ENCODE results near the gene INVS. TPM values are rescaled to one million over a fixed set of nuclear protein-coding genes. Genes with fewer than 3 reads are reported as not detected.
"Not testable (repeated sequence)": the region's sequence is repeated elsewhere in the genome, so short reads cannot be mapped to it uniquely, and the experiment has no call there.

Gene INVS
- total and polyA plus RNA-seq, 4 donors, result 11.8 to 33.1 (median 19.2) TPM

- H3K36me3 ChIP-seq (ENCODE audit: control insufficient read depth, insufficient read depth, low read length), result no peaks in the 10 kb centered on the region
- no peaks in the 10 kb centered on the region for H3K9me3 ChIP-seq (ENCODE audit: control insufficient read depth, insufficient read depth, low read length)
- no peaks in the 10 kb centered on the region for H3K27me3 ChIP-seq (ENCODE audit: control insufficient read depth, insufficient read depth, low read length)
- no peaks in the 10 kb centered on the region for H3K4me1 ChIP-seq (ENCODE audit: control insufficient read depth, insufficient read depth, low read length)
- no peak overlapping the region for H3K4me3 ChIP-seq (ENCODE audit: low read depth, low read length)
- WGBS (ENCODE audit: insufficient coverage), result no CpG with 5 or more reads among the region's 2 CpGs
- DNase-seq (ENCODE audit: low read depth in 4 of 6, low spot score in 6 of 6), result peak in 1 of 6 donors; percentile 9
- H3K27ac ChIP-seq (ENCODE audit: low read depth, low read length), result no peak overlapping the region
Observed at GRCh38 chr9:100066539-100066938, 32.5 kb upstream of the INVS start.

- 98% methylated on average over 10 of the region's 30 CpGs for whole genome bisulfite sequencing (ENCODE audit: insufficient coverage)
- H3K4me1 ChIP-seq (ENCODE audit: control insufficient read depth, insufficient read depth, low read length), result not testable (repeated sequence)
Observed at GRCh38 chr9:100067990-100068389, 31.1 kb upstream of the INVS start.

DNA sequence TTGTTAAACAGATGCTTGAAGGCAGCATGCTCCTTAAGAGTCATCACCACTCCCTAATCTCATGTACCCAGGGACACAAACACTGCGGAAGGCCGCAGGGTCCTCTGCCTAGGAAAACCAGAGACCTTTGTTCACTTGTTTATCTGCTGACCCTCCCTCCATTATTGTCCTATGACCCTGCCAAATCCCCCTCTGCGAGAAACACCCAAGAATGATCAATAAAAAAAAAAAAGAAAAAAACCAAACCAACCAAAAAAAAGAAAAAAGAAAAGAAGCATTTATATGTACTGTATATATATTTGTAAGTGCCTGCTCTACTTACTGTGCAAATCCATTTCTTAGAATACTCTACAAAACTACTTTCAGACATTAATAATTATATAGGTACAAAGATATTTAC is 30.0 kb upstream of the INVS start:
- H3K27me3 ChIP-seq (ENCODE audit: control insufficient read depth, insufficient read depth, low read length); DNase-seq (ENCODE audit: low read depth in 4 of 6, low spot score in 6 of 6); H3K27ac ChIP-seq (ENCODE audit: low read depth, low read length); H3K36me3 ChIP-seq (ENCODE audit: control insufficient read depth, insufficient read depth, low read length); H3K4me1 ChIP-seq (ENCODE audit: control insufficient read depth, insufficient read depth, low read length); H3K9me3 ChIP-seq (ENCODE audit: control insufficient read depth, insufficient read depth, low read length); H3K4me3 ChIP-seq (ENCODE audit: low read depth, low read length): not testable (repeated sequence)
- WGBS (ENCODE audit: insufficient coverage), result no CpG with 5 or more reads among the region's 3 CpGs

More at GRCh38 chr9:100067990-100068389, 31.1 kb upstream of the INVS start:
- H3K36me3 ChIP-seq (ENCODE audit: control insufficient read depth, insufficient read depth, low read length); DNase-seq (ENCODE audit: low read depth in 4 of 6, low spot score in 6 of 6); H3K27ac ChIP-seq (ENCODE audit: low read depth, low read length); H3K27me3 ChIP-seq (ENCODE audit: control insufficient read depth, insufficient read depth, low read length); H3K9me3 ChIP-seq (ENCODE audit: control insufficient read depth, insufficient read depth, low read length); H3K4me3 ChIP-seq (ENCODE audit: low read depth, low read length): not testable (repeated sequence)

- no peaks in the 10 kb centered on the region for H3K27me3 ChIP-seq (ENCODE audit: control insufficient read depth, insufficient read depth, low read length)
- no peaks in the 10 kb centered on the region for H3K36me3 ChIP-seq (ENCODE audit: control insufficient read depth, insufficient read depth, low read length)
- H3K9me3 ChIP-seq (ENCODE audit: control insufficient read depth, insufficient read depth, low read length), result no peaks in the 10 kb centered on the region
- H3K27ac ChIP-seq (ENCODE audit: low read depth, low read length), result no peak overlapping the region
- no CpG with 5 or more reads among the region's 2 CpGs for WGBS (ENCODE audit: insufficient coverage)
- no peaks in the 10 kb centered on the region for H3K4me1 ChIP-seq (ENCODE audit: control insufficient read depth, insufficient read depth, low read length)
- no peak for DNase-seq (ENCODE audit: low read depth in 4 of 6, low spot score in 6 of 6)
- H3K4me3 ChIP-seq (ENCODE audit: low read depth, low read length), result no peak overlapping the region
Observed at GRCh38 chr9:100070104-100071041, 28.7 kb upstream of the INVS start.

DNA sequence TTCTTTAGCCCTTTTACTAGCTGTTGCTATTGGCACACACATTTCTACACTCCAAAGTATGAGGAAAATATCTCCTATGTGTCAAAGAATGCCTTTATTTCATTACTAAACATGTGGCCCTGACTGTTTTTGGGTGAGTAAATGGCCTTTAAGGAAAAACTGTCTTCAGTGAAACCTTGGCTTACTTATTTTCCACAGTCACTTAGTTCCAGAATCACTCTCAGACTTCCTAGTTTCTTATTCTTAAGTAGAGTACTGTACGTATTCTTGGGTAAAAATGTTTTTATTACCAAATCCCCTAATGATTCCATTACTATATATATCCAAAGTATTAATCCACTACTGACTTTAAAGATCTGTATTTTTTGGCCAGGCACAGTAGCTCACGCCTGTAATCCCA is 27.8 kb upstream of the INVS start:
- no peaks in the 10 kb centered on the region for H3K9me3 ChIP-seq (ENCODE audit: control insufficient read depth, insufficient read depth, low read length)
- no peaks in the 10 kb centered on the region for H3K4me1 ChIP-seq (ENCODE audit: control insufficient read depth, insufficient read depth, low read length)
- no peak overlapping the region for H3K4me3 ChIP-seq (ENCODE audit: low read depth, low read length)
- no peak for DNase-seq (ENCODE audit: low read depth in 4 of 6, low spot score in 6 of 6)
- no peak overlapping the region for H3K27ac ChIP-seq (ENCODE audit: low read depth, low read length)
- WGBS (ENCODE audit: insufficient coverage), result no CpG with 5 or more reads among the region's 2 CpGs
- no peaks in the 10 kb centered on the region for H3K36me3 ChIP-seq (ENCODE audit: control insufficient read depth, insufficient read depth, low read length)
- H3K27me3 ChIP-seq (ENCODE audit: control insufficient read depth, insufficient read depth, low read length), result no peaks in the 10 kb centered on the region

DNA sequence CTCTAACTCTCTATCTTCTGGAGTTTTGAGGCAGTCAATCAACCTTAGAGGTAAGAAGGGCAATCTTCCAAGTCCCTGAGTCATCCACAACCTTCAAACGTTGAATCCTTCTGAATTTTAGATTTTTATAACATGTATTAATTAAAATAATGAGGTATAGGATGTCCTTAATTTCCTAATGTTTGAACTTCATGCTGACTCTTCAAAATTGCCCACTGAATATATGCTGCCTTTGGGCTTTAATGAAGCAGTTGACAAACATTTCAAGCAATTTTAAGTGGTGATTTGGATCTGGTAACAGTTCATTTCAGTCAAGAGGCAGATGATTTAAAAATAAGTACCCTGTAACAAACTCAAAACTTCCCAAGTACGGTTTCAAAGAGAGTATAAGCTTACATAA is 26.2 kb upstream of the INVS start:
- H3K4me1 ChIP-seq (ENCODE audit: control insufficient read depth, insufficient read depth, low read length), result no peaks in the 10 kb centered on the region
- no peak for DNase-seq (ENCODE audit: low read depth in 4 of 6, low spot score in 6 of 6)

GRCh38 chr9:100074093-100074492 is 24.9 kb upstream of the INVS start:
- H3K4me1 ChIP-seq (ENCODE audit: control insufficient read depth, insufficient read depth, low read length), result no peaks in the 10 kb centered on the region
- H3K27ac ChIP-seq (ENCODE audit: low read depth, low read length), result no peak overlapping the region
- WGBS (ENCODE audit: insufficient coverage), result 89% methylated on average over 2 of the region's 6 CpGs
- H3K36me3 ChIP-seq (ENCODE audit: control insufficient read depth, insufficient read depth, low read length), result no peaks in the 10 kb centered on the region
- no peak for DNase-seq (ENCODE audit: low read depth in 4 of 6, low spot score in 6 of 6)
- H3K9me3 ChIP-seq (ENCODE audit: control insufficient read depth, insufficient read depth, low read length), result no peaks in the 10 kb centered on the region
- H3K4me3 ChIP-seq (ENCODE audit: low read depth, low read length), result no peak overlapping the region
- H3K27me3 ChIP-seq (ENCODE audit: control insufficient read depth, insufficient read depth, low read length), result no peaks in the 10 kb centered on the region

More for the DNA sequence above, 26.2 kb upstream of the INVS start:
- H3K36me3 ChIP-seq (ENCODE audit: control insufficient read depth, insufficient read depth, low read length), result no peaks in the 10 kb centered on the region
- H3K9me3 ChIP-seq (ENCODE audit: control insufficient read depth, insufficient read depth, low read length), result no peaks in the 10 kb centered on the region
- no CpG with 5 or more reads among the region's 2 CpGs for WGBS (ENCODE audit: insufficient coverage)
- no peak overlapping the region for H3K4me3 ChIP-seq (ENCODE audit: low read depth, low read length)
- no peak overlapping the region for H3K27ac ChIP-seq (ENCODE audit: low read depth, low read length)
- no peaks in the 10 kb centered on the region for H3K27me3 ChIP-seq (ENCODE audit: control insufficient read depth, insufficient read depth, low read length)

DNA sequence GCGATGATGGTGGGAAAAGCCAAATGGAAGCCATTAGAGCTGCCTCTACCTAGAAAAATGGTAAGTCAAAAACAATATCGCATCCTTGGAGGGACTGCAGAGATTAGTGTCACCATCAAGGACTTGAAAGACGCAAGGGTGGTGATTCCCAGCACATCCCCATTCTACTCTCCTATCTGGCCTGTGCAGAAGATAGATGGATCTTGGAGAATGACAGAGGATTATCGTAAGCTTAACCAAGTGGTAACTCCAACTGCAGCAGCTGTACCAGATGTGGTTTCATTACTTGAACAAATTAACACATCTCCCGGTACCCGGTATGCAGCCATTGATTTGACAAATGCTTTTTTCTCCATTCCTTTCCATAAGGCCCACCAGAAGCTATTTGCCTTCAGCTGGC is 24.1 kb upstream of the INVS start:
- H3K27me3 ChIP-seq (ENCODE audit: control insufficient read depth, insufficient read depth, low read length), result no peaks in the 10 kb centered on the region
- WGBS (ENCODE audit: insufficient coverage), result 96% methylated on average over 3 of the region's 6 CpGs
- no peaks in the 10 kb centered on the region for H3K4me1 ChIP-seq (ENCODE audit: control insufficient read depth, insufficient read depth, low read length)
- no peak for DNase-seq (ENCODE audit: low read depth in 4 of 6, low spot score in 6 of 6)
- H3K36me3 ChIP-seq (ENCODE audit: control insufficient read depth, insufficient read depth, low read length), result no peaks in the 10 kb centered on the region
- no peaks in the 10 kb centered on the region for H3K9me3 ChIP-seq (ENCODE audit: control insufficient read depth, insufficient read depth, low read length)
- H3K27ac ChIP-seq (ENCODE audit: low read depth, low read length), result no peak overlapping the region
- no peak overlapping the region for H3K4me3 ChIP-seq (ENCODE audit: low read depth, low read length)

- not testable (repeated sequence) for H3K4me3 ChIP-seq (ENCODE audit: low read depth, low read length); H3K27ac ChIP-seq (ENCODE audit: low read depth, low read length); H3K9me3 ChIP-seq (ENCODE audit: control insufficient read depth, insufficient read depth, low read length); DNase-seq (ENCODE audit: low read depth in 4 of 6, low spot score in 6 of 6); H3K36me3 ChIP-seq (ENCODE audit: control insufficient read depth, insufficient read depth, low read length); H3K27me3 ChIP-seq (ENCODE audit: control insufficient read depth, insufficient read depth, low read length); H3K4me1 ChIP-seq (ENCODE audit: control insufficient read depth, insufficient read depth, low read length)
- 100% methylated on average over 2 of the region's 4 CpGs for WGBS (ENCODE audit: insufficient coverage)
Observed at GRCh38 chr9:100076256-100076655, 22.8 kb upstream of the INVS start.

DNA sequence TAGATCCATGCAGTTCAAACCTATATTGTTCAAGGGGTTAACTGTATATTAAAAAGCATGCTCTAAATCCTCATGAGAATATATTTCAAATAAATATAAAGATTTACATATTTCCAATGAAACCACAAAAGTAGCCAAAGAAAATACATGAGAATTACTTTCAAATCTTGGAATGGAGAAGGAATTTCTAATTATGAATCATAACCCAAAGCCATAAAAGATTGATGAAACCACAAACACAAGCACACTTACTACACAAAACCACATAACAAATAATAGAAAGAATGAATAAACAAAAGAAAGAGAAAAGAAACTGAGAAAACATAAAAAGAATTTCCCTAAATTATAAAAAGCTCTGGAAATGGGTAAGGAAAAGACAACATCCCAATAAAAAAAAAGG is 16.3 kb upstream of the INVS start:
- H3K4me3 ChIP-seq (ENCODE audit: low read depth, low read length), result no peak overlapping the region
- H3K27me3 ChIP-seq (ENCODE audit: control insufficient read depth, insufficient read depth, low read length), result no peaks in the 10 kb centered on the region
- H3K4me1 ChIP-seq (ENCODE audit: control insufficient read depth, insufficient read depth, low read length), result no peaks in the 10 kb centered on the region
- DNase-seq (ENCODE audit: low read depth in 4 of 6, low spot score in 6 of 6), result no peak
- no peaks in the 10 kb centered on the region for H3K36me3 ChIP-seq (ENCODE audit: control insufficient read depth, insufficient read depth, low read length)
- no peaks in the 10 kb centered on the region for H3K9me3 ChIP-seq (ENCODE audit: control insufficient read depth, insufficient read depth, low read length)
- H3K27ac ChIP-seq (ENCODE audit: low read depth, low read length), result no peak overlapping the region
